Astrocyte (in vitro differentiated cells and primary cell): ENCODE data around the gene APBB2. TPM values are rescaled to one million over a fixed set of nuclear protein-coding genes. Genes with fewer than 3 reads are reported as not detected.

ENCODE experiments used
- DNase-seq: peaks from one replicate; pipeline ENCODE4 v3.0.0-alpha.2; 2010; ENCODE audit warnings: low read depth
- FAIRE-seq: peaks from 2 replicates; lab custom pipeline; 2011; peaks lifted over from hg19 to GRCh38; lab: Jason Lieb, UNC
- H2AFZ ChIP-seq: 2 replicates; pipeline ENCODE4 v1.6.0; 2012; ENCODE audit warnings: low read depth, low read length, inconsistent platforms
- H3K27ac ChIP-seq: 2 replicates; pipeline ENCODE4 v1.5.1; 2011; ENCODE audit warnings: low read depth, low read length, inconsistent platforms
- H3K27me3 ChIP-seq: 2 replicates; pipeline ENCODE4 v1.6.0; 2011; ENCODE audit warnings: low read length, inconsistent platforms; ENCODE audit not compliant: insufficient read depth
- H3K36me3 ChIP-seq: 2 replicates; pipeline ENCODE4 v1.5.1; 2011; ENCODE audit warnings: low read length, inconsistent platforms; ENCODE audit not compliant: insufficient read depth
- H3K4me1 ChIP-seq: 2 replicates; pipeline ENCODE4 v1.5.1; 2011; ENCODE audit warnings: low read length, inconsistent platforms; ENCODE audit not compliant: insufficient read depth
- H3K4me2 ChIP-seq: 2 replicates; pipeline ENCODE4 v1.6.0; 2012; ENCODE audit warnings: low read length, inconsistent platforms
- H3K4me3 ChIP-seq: 2 replicates; pipeline ENCODE4 v1.5.1; 2011; ENCODE audit warnings: low read depth, mild to moderate bottlenecking, low read length, inconsistent platforms; ENCODE audit not compliant: insufficient read depth
- H3K79me2 ChIP-seq: 2 replicates; pipeline ENCODE4 v1.6.0; 2012; ENCODE audit warnings: mild to moderate bottlenecking, low read length, inconsistent platforms; ENCODE audit not compliant: insufficient read depth
- H3K9ac ChIP-seq: 2 replicates; pipeline ENCODE4 v1.6.0; 2012; ENCODE audit warnings: mild to moderate bottlenecking, low read length, inconsistent platforms
- H3K9me3 ChIP-seq: 2 replicates; pipeline ENCODE4 v1.5.1; 2012; ENCODE audit warnings: low read depth, mild to moderate bottlenecking, low read length, inconsistent platforms; ENCODE audit not compliant: insufficient read depth
- H4K20me1 ChIP-seq: 2 replicates; pipeline ENCODE4 v1.6.0; 2012; ENCODE audit warnings: low read length, inconsistent platforms; ENCODE audit not compliant: insufficient read depth
- H3K27ac Mint-ChIP-seq: one replicate; pipeline ENCODE4 v1.8.0; 2021; ENCODE audit warnings: mild to moderate bottlenecking, mixed read lengths; ENCODE audit not compliant: unreplicated experiment
- H3K27me3 Mint-ChIP-seq: one replicate; pipeline ENCODE4 v1.8.0; 2021; ENCODE audit warnings: low read depth, mixed read lengths; ENCODE audit not compliant: unreplicated experiment
- H3K36me3 Mint-ChIP-seq: one replicate; pipeline ENCODE4 v1.8.0; 2021; ENCODE audit warnings: low read depth, mixed read lengths; ENCODE audit not compliant: unreplicated experiment
- H3K4me1 Mint-ChIP-seq: one replicate; pipeline ENCODE4 v1.8.0; 2021; ENCODE audit warnings: low read depth, mixed read lengths; ENCODE audit not compliant: unreplicated experiment
- H3K4me3 Mint-ChIP-seq: one replicate; pipeline ENCODE4 v1.8.0; 2021; ENCODE audit warnings: mild to moderate bottlenecking, moderate library complexity, mixed read lengths; ENCODE audit not compliant: unreplicated experiment
- H3K9me3 Mint-ChIP-seq: one replicate; pipeline ENCODE4 v1.8.0; 2021; ENCODE audit warnings: mild to moderate bottlenecking, mixed read lengths; ENCODE audit not compliant: unreplicated experiment
- CTCF ChIP-seq: IDR thresholded peaks from 2 replicates; pipeline ENCODE4 v1.5.1; 2011; ENCODE audit warnings: low read depth, mild to moderate bottlenecking, inconsistent platforms, low read length, moderate library complexity; ENCODE audit not compliant: insufficient read depth
- EZH2 ChIP-seq: IDR thresholded peaks from 2 replicates; pipeline ENCODE4 v1.6.1; 2012; ENCODE audit warnings: mild to moderate bottlenecking, low read length, inconsistent platforms; ENCODE audit not compliant: insufficient read depth
- total RNA-seq: library from RNA; stranded (reverse); gene quantifications from 2 replicates; pipeline ENCODE4 v1.2.1, GENCODE V29; 2021

The APBB2 gene
- total RNA-seq, 1 donor from 2014 or later = 173 TPM

GRCh38 chr4:40877081-40877480 is 337.3 kb downstream of the APBB2 start:
- H3K4me3 Mint-ChIP-seq = no peak overlapping the region
- no peaks in the 10 kb centered on the region for H3K27me3 ChIP-seq
- peaks cover 12% of the 10 kb centered on the region for H3K4me1 Mint-ChIP-seq
- H3K36me3 ChIP-seq = peaks cover 15% of the 10 kb centered on the region
- H3K27ac ChIP-seq = no peak overlapping the region
- H3K79me2 ChIP-seq = no peaks in the 10 kb centered on the region
- TF ChIP-seq EZH2 (no peak), CTCF (no peak)
- FAIRE-seq (no peak), DNase-seq (no peak)
- no peaks in the 10 kb centered on the region for H3K4me1 ChIP-seq
- peaks cover 42% of the 10 kb centered on the region for H3K36me3 Mint-ChIP-seq
- peaks cover 9% of the 10 kb centered on the region for H4K20me1 ChIP-seq
- H3K4me2 ChIP-seq = no peak overlapping the region
- no peak overlapping the region for H3K4me3 ChIP-seq
- no peaks in the 10 kb centered on the region for H3K27me3 Mint-ChIP-seq
- no peaks in the 10 kb centered on the region for H3K9me3 ChIP-seq
- no peak overlapping the region for H2AFZ ChIP-seq
- no peak overlapping the region for H3K27ac Mint-ChIP-seq
- H3K9me3 Mint-ChIP-seq = no peaks in the 10 kb centered on the region
- H3K9ac ChIP-seq = no peak overlapping the region

- peaks cover 7% of the 10 kb centered on the region for H4K20me1 ChIP-seq
- FAIRE-seq = no peak
- DNase-seq = no peak
- Mint-ChIP-seq H3K36me3 (peaks cover 42% of the 10 kb centered on the region), H3K27me3 (no peaks in the 10 kb centered on the region), H3K4me1 (peaks cover 10% of the 10 kb centered on the region), H3K4me3 (no peak overlapping the region), H3K27ac (no peak overlapping the region), H3K9me3 (no peaks in the 10 kb centered on the region)
- H3K27ac ChIP-seq = no peak overlapping the region
- H3K27me3 ChIP-seq = no peaks in the 10 kb centered on the region
- H3K36me3 ChIP-seq = peaks cover 15% of the 10 kb centered on the region
- H3K9ac ChIP-seq = no peak overlapping the region
- H3K4me2 ChIP-seq = no peak overlapping the region
- no peak overlapping the region for H2AFZ ChIP-seq
- TF ChIP-seq EZH2 (no peak), CTCF (no peak)
- no peaks in the 10 kb centered on the region for H3K9me3 ChIP-seq
- no peak overlapping the region for H3K4me3 ChIP-seq
- H3K79me2 ChIP-seq = no peaks in the 10 kb centered on the region
- H3K4me1 ChIP-seq = no peaks in the 10 kb centered on the region
Measured at GRCh38 chr4:40875507-40876150, 338.7 kb downstream of the APBB2 start.

GRCh38 chr4:40874901-40875300 is 339.4 kb downstream of the APBB2 start:
- Mint-ChIP-seq H3K9me3 (no peaks in the 10 kb centered on the region), H3K36me3 (peaks cover 36% of the 10 kb centered on the region), H3K27me3 (no peaks in the 10 kb centered on the region), H3K4me1 (peaks cover 10% of the 10 kb centered on the region), H3K4me3 (no peak overlapping the region), H3K27ac (no peak overlapping the region)
- Histone ChIP-seq H3K9me3 (no peaks in the 10 kb centered on the region), H2AFZ (no peak overlapping the region), H3K4me2 (no peak overlapping the region), H3K4me3 (no peak overlapping the region), H4K20me1 (peaks cover 10% of the 10 kb centered on the region), H3K27me3 (no peaks in the 10 kb centered on the region), H3K79me2 (no peaks in the 10 kb centered on the region), H3K27ac (no peak overlapping the region), H3K4me1 (peaks cover 4% of the 10 kb centered on the region), H3K36me3 (peaks cover 9% of the 10 kb centered on the region), H3K9ac (no peak overlapping the region)
- FAIRE-seq = no peak
- no peak for TF ChIP-seq EZH2
- TF ChIP-seq CTCF = no peak
- DNase-seq = no peak
